ENCODE measurements around the gene DUSP11. TPM values are rescaled to one million over a fixed set of nuclear protein-coding genes. Genes with fewer than 3 reads are reported as not detected.

DUSP11 gene
- polyA plus RNA-seq, 1 donor from 2014 or later, result 35.2 TPM

DNA sequence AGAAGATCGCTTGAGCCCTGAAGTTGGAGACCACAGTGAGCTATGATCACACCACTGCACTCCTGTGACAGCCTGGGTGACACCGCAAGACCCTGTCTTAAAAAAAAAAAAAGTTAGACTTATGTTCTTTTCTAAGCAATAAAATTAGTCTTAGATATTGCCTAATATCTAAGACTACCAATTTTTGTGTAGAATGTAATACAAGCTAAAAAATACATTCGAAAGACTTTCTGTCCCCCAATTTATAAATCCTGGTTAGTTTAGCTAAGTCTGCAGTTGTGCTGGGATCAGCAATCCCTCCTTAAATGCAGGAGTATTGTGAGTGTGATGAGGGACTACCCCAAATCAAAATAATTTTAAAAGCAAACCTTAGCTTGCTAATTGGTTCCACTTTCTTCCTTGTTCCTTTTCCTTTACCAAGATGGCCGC, 48.5 kb upstream of the DUSP11 start:
- H3K79me2 ChIP-seq (replicated peaks; ENCODE audit: insufficient read depth, low read length), result peaks cover 21% of the 10 kb centered on the region
- no peaks in the 10 kb centered on the region for H4K20me1 ChIP-seq (ENCODE audit: insufficient read depth)
- no peak for TF ChIP-seq CTCF (IDR thresholded peaks at IDR 0.05; ENCODE audit: poor library complexity, severe bottlenecking)
- TF ChIP-seq EZH2 (IDR thresholded peaks at IDR 0.05; ENCODE audit: borderline replicate concordance, insufficient read depth, low read length, poor library complexity, severe bottlenecking), result no peak
- no peak for TF ChIP-seq SMC3 (conservative IDR thresholded peaks at IDR 0.05; ENCODE audit: poor library complexity)
- TF ChIP-seq MXI1 (conservative IDR thresholded peaks at IDR 0.05; ENCODE audit: poor library complexity, severe bottlenecking), result no peak
- TF ChIP-seq RAD21 (conservative IDR thresholded peaks at IDR 0.05), result no peak
- TF ChIP-seq POLR2AphosphoS5 (IDR thresholded peaks at IDR 0.05), result no peak
- TF ChIP-seq, protein P1, sequence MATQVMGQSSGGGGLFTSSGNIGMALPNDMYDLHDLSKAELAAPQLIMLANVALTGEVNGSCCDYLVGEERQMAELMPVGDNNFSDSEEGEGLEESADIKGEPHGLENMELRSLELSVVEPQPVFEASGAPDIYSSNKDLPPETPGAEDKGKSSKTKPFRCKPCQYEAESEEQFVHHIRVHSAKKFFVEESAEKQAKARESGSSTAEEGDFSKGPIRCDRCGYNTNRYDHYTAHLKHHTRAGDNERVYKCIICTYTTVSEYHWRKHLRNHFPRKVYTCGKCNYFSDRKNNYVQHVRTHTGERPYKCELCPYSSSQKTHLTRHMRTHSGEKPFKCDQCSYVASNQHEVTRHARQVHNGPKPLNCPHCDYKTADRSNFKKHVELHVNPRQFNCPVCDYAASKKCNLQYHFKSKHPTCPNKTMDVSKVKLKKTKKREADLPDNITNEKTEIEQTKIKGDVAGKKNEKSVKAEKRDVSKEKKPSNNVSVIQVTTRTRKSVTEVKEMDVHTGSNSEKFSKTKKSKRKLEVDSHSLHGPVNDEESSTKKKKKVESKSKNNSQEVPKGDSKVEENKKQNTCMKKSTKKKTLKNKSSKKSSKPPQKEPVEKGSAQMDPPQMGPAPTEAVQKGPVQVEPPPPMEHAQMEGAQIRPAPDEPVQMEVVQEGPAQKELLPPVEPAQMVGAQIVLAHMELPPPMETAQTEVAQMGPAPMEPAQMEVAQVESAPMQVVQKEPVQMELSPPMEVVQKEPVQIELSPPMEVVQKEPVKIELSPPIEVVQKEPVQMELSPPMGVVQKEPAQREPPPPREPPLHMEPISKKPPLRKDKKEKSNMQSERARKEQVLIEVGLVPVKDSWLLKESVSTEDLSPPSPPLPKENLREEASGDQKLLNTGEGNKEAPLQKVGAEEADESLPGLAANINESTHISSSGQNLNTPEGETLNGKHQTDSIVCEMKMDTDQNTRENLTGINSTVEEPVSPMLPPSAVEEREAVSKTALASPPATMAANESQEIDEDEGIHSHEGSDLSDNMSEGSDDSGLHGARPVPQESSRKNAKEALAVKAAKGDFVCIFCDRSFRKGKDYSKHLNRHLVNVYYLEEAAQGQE (IDR thresholded peaks at IDR 0.05; ENCODE audit: borderline replicate concordance), result no peak
- TF ChIP-seq EP300 (conservative IDR thresholded peaks at IDR 0.05; ENCODE audit: poor library complexity, severe bottlenecking), result no peak
- TF ChIP-seq TAF1 (IDR thresholded peaks at IDR 0.05; ENCODE audit: low read depth), result no peak
- no peak overlapping the region for H3K9ac ChIP-seq (ENCODE audit: low read length)
- H3K27me3 ChIP-seq (ENCODE audit: insufficient read depth, low read depth, low read length), result no peaks in the 10 kb centered on the region
- no peaks in the 10 kb centered on the region for H3K9me3 ChIP-seq (ENCODE audit: low read length)
- H3K4me3 ChIP-seq (ENCODE audit: low read length), result peak overlapping the region; percentile 76
- no peak overlapping the region for H3K27ac ChIP-seq (ENCODE audit: low read length)
- peak overlapping the region; percentile 51 for H2AFZ ChIP-seq (ENCODE audit: low read depth, low read length)
- no peaks in the 10 kb centered on the region for H3K9me2 ChIP-seq (ENCODE audit: insufficient read depth, low read length)
- H3K4me2 ChIP-seq (ENCODE audit: low read length), result peak overlapping the region; percentile 54
- H3F3A ChIP-seq (ENCODE audit: insufficient read depth, low read length, poor library complexity, severe bottlenecking), result no peaks in the 10 kb centered on the region
- peaks cover 3% of the 10 kb centered on the region for H3K36me3 ChIP-seq (ENCODE audit: insufficient read depth, low read length)

GRCh38 chr2:73827660-73828388, 47.9 kb upstream of the DUSP11 start:
- TF ChIP-seq POLR2AphosphoS5 (IDR thresholded peaks at IDR 0.05) (no peak), RAD21 (conservative IDR thresholded peaks at IDR 0.05) (no peak), TAF1 (IDR thresholded peaks at IDR 0.05; ENCODE audit: low read depth) (no peak), EP300 (conservative IDR thresholded peaks at IDR 0.05; ENCODE audit: poor library complexity, severe bottlenecking) (no peak), MXI1 (conservative IDR thresholded peaks at IDR 0.05; ENCODE audit: poor library complexity, severe bottlenecking) (no peak), SMC3 (conservative IDR thresholded peaks at IDR 0.05; ENCODE audit: poor library complexity) (no peak), CTCF (IDR thresholded peaks at IDR 0.05; ENCODE audit: poor library complexity, severe bottlenecking) (no peak), EZH2 (IDR thresholded peaks at IDR 0.05; ENCODE audit: borderline replicate concordance, insufficient read depth, low read length, poor library complexity, severe bottlenecking) (no peak)
- TF ChIP-seq, protein P1 (IDR thresholded peaks at IDR 0.05; ENCODE audit: borderline replicate concordance), result no peak
- Histone ChIP-seq H3K27ac (ENCODE audit: low read length) (no peak overlapping the region), H3K4me3 (ENCODE audit: low read length) (peak overlapping the region; percentile 76), H3K9me3 (ENCODE audit: low read length) (no peaks in the 10 kb centered on the region), H2AFZ (ENCODE audit: low read depth, low read length) (peak overlapping the region; percentile 51), H3K27me3 (ENCODE audit: insufficient read depth, low read depth, low read length) (no peaks in the 10 kb centered on the region), H3K9me2 (ENCODE audit: insufficient read depth, low read length) (no peaks in the 10 kb centered on the region), H3K79me2 (replicated peaks; ENCODE audit: insufficient read depth, low read length) (peaks cover 21% of the 10 kb centered on the region), H4K20me1 (ENCODE audit: insufficient read depth) (no peaks in the 10 kb centered on the region), H3K36me3 (ENCODE audit: insufficient read depth, low read length) (no peaks in the 10 kb centered on the region), H3F3A (ENCODE audit: insufficient read depth, low read length, poor library complexity, severe bottlenecking) (no peaks in the 10 kb centered on the region), H3K4me2 (ENCODE audit: low read length) (no peak overlapping the region), H3K9ac (ENCODE audit: low read length) (no peak overlapping the region)

All from neural cell (in vitro differentiated cells).